Measurements from ENCODE around the gene LNX2. TPM values are rescaled to one million over a fixed set of nuclear protein-coding genes. Genes with fewer than 3 reads are reported as not detected.

Gene LNX2
- total RNA-seq, 1 experiment from 2014 or later, result 12.1 TPM

- no peak overlapping the region for H3K9ac ChIP-seq (ENCODE audit: low read length)
- H3K4me3 ChIP-seq (replicated peaks in 1 of 2; ENCODE audit: low read depth in 1 of 2, low read length in 2 of 2), result no peak overlapping the region
- no peaks in the 10 kb centered on the region for H3K4me1 ChIP-seq (ENCODE audit: control insufficient read depth in 1 of 2, insufficient read depth in 2 of 2, low read length in 2 of 2)
- DNase-seq (ENCODE audit: low read depth, low spot score) (no peak), ATAC-seq (no peak)
- H3K27me3 ChIP-seq (ENCODE audit: insufficient read depth, low read length), result no peaks in the 10 kb centered on the region
- H3K9me3 ChIP-seq (ENCODE audit: control insufficient read depth in 1 of 2, insufficient read depth in 1 of 2, low read depth in 1 of 2, low read length in 2 of 2), result no peaks in the 10 kb centered on the region
- no TSS peak for BruUV-seq (replicated peaks)
- H3K4me2 ChIP-seq (ENCODE audit: low read length), result no peak overlapping the region
- TF ChIP-seq EZH2phosphoT487 (IDR thresholded peaks at IDR 0.05; ENCODE audit: borderline replicate concordance) (no peak), YY1 (IDR thresholded peaks at IDR 0.05; ENCODE audit: extremely low read depth, insufficient replicate concordance, low read depth, low read length) (no peak), ZNF274 (IDR thresholded peaks at IDR 0.05; ENCODE audit: low read depth, low read length) (no peak), CEBPB (IDR thresholded peaks at IDR 0.05; ENCODE audit: low read depth) (no peak), ELF1 (IDR thresholded peaks at IDR 0.05; ENCODE audit: borderline replicate concordance, low read depth) (no peak), SRF (IDR thresholded peaks at IDR 0.05; ENCODE audit: low read depth) (no peak), CBX3 (IDR thresholded peaks at IDR 0.05; ENCODE audit: low read depth) (no peak), FOSL1 (IDR thresholded peaks at IDR 0.05; ENCODE audit: low read depth) (no peak)
- TF ChIP-seq, protein P1, sequence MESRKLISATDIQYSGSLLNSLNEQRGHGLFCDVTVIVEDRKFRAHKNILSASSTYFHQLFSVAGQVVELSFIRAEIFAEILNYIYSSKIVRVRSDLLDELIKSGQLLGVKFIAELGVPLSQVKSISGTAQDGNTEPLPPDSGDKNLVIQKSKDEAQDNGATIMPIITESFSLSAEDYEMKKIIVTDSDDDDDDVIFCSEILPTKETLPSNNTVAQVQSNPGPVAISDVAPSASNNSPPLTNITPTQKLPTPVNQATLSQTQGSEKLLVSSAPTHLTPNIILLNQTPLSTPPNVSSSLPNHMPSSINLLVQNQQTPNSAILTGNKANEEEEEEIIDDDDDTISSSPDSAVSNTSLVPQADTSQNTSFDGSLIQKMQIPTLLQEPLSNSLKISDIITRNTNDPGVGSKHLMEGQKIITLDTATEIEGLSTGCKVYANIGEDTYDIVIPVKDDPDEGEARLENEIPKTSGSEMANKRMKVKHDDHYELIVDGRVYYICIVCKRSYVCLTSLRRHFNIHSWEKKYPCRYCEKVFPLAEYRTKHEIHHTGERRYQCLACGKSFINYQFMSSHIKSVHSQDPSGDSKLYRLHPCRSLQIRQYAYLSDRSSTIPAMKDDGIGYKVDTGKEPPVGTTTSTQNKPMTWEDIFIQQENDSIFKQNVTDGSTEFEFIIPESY (IDR thresholded peaks at IDR 0.05; ENCODE audit: extremely low read depth, insufficient replicate concordance, low read length), result no peak
- TF ChIP-seq, protein P2, sequence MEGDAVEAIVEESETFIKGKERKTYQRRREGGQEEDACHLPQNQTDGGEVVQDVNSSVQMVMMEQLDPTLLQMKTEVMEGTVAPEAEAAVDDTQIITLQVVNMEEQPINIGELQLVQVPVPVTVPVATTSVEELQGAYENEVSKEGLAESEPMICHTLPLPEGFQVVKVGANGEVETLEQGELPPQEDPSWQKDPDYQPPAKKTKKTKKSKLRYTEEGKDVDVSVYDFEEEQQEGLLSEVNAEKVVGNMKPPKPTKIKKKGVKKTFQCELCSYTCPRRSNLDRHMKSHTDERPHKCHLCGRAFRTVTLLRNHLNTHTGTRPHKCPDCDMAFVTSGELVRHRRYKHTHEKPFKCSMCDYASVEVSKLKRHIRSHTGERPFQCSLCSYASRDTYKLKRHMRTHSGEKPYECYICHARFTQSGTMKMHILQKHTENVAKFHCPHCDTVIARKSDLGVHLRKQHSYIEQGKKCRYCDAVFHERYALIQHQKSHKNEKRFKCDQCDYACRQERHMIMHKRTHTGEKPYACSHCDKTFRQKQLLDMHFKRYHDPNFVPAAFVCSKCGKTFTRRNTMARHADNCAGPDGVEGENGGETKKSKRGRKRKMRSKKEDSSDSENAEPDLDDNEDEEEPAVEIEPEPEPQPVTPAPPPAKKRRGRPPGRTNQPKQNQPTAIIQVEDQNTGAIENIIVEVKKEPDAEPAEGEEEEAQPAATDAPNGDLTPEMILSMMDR (IDR thresholded peaks at IDR 0.05 in 2 of 3, conservative IDR thresholded peaks at IDR 0.05 in 1 of 3; ENCODE audit: borderline replicate concordance in 1 of 3, insufficient read depth in 1 of 3, low read depth in 2 of 3, low read length in 2 of 3), result no peak
- TF ChIP-seq, protein P3, sequence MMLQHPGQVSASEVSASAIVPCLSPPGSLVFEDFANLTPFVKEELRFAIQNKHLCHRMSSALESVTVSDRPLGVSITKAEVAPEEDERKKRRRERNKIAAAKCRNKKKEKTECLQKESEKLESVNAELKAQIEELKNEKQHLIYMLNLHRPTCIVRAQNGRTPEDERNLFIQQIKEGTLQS (IDR thresholded peaks at IDR 0.05), result no peak
- CTCF ChIA-PET, result no interaction called here
- no peak overlapping the region for H3K27ac ChIP-seq (ENCODE audit: low read depth, low read length)
- RAD21 ChIA-PET (ENCODE audit: low non-redundant PET in 1 of 2, low total read pairs in 2 of 2, uncharacterized antibody in 2 of 2, unreplicated experiment in 2 of 2), result no interaction called here
- H2AFZ ChIP-seq (ENCODE audit: low read depth, low read length, poor library complexity, severe bottlenecking), result no peak overlapping the region
- H3K9me2 ChIP-seq (ENCODE audit: insufficient read depth), result no peaks in the 10 kb centered on the region
- no peaks in the 10 kb centered on the region for H3K36me3 ChIP-seq (ENCODE audit: control insufficient read depth in 1 of 2, insufficient read depth in 2 of 2, low read length in 2 of 2)
- intact Hi-C loops (cut with micrococcal nuclease), result no loop called here
- no peaks in the 10 kb centered on the region for H4K20me1 ChIP-seq (ENCODE audit: insufficient read depth)
- POLR2A ChIA-PET, result no interaction called here
- no peaks in the 10 kb centered on the region for H3K79me2 ChIP-seq (ENCODE audit: insufficient read depth, low read length)
Observed at GRCh38 chr13:27508802-27509201, 111.5 kb downstream of the LNX2 start.
